ENCODE measurements around the gene ACIN1.

The ACIN1 gene, protein sequence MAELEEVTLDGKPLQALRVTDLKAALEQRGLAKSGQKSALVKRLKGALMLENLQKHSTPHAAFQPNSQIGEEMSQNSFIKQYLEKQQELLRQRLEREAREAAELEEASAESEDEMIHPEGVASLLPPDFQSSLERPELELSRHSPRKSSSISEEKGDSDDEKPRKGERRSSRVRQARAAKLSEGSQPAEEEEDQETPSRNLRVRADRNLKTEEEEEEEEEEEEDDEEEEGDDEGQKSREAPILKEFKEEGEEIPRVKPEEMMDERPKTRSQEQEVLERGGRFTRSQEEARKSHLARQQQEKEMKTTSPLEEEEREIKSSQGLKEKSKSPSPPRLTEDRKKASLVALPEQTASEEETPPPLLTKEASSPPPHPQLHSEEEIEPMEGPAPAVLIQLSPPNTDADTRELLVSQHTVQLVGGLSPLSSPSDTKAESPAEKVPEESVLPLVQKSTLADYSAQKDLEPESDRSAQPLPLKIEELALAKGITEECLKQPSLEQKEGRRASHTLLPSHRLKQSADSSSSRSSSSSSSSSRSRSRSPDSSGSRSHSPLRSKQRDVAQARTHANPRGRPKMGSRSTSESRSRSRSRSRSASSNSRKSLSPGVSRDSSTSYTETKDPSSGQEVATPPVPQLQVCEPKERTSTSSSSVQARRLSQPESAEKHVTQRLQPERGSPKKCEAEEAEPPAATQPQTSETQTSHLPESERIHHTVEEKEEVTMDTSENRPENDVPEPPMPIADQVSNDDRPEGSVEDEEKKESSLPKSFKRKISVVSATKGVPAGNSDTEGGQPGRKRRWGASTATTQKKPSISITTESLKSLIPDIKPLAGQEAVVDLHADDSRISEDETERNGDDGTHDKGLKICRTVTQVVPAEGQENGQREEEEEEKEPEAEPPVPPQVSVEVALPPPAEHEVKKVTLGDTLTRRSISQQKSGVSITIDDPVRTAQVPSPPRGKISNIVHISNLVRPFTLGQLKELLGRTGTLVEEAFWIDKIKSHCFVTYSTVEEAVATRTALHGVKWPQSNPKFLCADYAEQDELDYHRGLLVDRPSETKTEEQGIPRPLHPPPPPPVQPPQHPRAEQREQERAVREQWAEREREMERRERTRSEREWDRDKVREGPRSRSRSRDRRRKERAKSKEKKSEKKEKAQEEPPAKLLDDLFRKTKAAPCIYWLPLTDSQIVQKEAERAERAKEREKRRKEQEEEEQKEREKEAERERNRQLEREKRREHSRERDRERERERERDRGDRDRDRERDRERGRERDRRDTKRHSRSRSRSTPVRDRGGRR

DNA sequence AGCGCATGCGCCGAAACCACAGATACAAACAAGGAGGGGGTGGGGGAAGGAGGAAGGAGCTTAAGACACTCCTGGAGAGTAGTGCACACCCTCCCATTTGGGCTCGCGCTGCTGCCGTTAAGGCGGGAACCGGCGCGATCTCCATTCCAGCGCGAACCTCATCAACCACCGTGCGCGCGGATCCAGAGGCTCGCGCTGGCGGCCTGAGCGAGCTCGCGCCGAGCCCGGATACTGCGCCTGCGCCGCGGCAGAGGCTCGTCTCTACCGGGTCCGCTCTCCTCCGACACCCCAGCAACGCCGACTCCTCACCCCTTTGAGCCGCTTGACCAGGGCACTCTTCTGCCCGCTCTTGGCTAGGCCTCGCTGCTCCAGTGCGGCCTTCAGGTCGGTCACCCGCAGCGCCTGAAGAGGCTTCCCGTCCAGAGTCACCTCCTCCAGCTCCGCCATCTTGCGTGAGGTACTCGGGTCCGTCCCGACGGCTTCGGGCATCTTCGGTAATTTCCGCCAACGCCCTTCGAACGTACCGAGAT is at the start of gene ACIN1:
Gene ACIN1, minus strand, starts transcription at position 471 of the 530 bp plus-strand sequence. Its CDS starts 24 bp downstream, at position 447.
- ATAC-seq (peak; percentile 49), DNase-seq (peak; percentile 79)

DNA sequence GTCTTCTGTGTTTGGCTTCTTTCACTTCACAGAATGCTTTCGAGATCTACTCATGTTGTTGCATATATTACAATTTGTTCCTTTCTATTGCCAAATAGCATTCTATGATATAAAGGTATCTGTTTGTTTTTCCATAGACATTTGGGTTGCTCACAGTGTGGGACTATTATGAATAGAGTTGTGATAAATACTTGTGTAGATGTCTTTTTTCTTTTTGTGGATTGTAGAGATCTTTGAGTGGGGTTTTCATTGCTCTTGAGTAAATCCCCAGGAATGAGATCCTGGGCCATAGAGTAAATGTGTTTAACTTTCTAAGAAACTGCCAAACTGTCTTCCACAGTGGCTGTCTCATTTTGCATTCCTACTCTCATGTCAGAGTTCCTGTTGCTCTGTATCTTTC is 49.0 kb upstream of the ACIN1 start:
- ATAC-seq (no peak), DNase-seq (no peak)

DNA sequence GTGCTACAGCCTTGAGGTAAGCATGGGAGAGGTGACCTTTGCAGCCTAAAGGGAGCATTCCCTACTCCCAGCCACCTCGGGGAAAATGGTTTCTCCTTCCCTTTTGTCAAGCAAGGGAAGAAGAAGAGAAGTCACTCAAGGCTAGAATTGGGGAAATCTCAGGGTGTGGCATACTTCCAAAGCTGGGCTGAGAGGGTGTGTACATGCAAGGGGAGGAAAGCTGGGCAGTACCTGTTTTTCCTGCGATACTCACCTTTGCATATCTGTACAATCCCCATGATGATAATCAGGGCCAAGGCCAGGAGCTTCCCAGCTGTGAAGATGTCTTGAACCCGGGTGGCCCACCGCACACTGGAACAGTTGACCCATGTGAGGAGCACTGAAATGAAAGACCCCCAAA is 47.9 kb upstream of the ACIN1 start:
- DNase-seq = no peak
- ATAC-seq = no peak

DNA sequence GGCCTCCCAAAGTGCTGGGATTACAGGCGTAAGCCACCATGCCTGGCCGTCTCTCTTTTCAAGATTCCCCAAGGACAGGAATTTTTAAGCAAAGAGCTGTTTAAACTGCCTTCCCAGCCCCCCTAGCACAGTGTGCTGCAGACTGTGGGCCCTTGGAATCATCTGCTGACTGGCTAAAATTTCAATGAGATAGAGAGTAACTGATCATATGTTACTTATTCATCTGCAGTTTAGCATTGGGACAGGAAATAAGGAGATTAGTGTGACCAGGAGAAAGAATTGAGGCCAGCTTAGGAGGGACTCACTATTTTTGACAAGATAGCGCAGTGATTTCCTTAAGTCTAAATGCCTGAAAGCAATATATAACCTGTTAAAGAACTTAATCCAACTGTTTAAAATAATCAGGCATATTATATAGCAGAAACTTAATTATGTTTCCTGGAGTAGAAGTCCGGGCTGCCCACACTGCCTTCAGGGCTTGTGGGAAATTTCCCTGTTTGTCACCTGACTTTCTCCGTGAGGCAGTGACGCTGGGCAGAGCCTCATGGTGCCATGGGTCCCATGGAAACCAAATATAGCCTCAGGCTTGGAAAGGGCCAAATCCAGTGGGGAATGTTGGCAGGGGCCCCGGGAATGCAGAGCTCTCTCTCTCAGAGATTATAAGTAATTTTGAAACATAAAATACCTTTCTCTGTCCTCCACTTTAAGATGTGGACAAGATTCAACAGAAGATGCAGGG is 46.9 kb upstream of the ACIN1 start:
- DNase-seq (no peak), ATAC-seq (no peak)

DNA sequence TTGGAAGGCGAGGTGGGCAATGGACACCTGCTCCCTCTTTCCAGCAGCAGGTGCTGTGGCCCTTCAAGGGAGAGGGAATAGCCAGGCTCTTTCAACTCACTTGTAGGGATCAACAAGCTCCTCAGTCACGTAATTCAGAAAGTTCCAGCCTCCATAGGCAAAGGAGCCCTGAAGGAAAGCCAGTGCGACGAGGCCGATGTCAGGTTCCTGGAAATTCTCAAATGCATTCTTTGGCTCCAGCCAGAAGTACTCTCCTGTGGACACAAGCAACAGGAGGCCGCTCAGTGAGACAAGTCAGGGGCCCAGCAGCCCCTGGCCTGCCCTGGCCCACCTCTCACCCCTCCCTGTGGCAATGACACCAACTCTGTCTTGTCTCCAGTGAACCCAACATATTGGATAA is 45.4 kb upstream of the ACIN1 start:
- no peak for ATAC-seq
- no peak for DNase-seq

DNA sequence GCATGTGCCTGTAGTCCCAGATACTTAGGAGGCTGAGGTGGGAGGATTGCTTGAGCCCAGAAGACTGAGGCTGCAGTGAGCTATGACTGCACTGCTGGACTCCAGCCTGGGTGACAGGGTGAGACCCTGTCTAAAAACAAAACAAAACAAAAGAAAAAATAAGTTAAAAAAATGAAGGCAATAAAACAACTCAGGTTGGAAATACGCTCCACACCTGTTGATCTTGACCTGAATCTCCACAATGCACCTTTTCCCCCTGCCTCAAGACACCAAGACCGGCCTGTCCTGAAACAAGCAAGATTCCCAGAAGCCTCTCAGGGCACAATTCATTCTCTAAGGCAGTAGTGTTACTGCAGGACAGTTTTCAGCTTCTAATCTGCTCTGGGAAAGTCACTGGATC is 44.9 kb upstream of the ACIN1 start:
- no peak for DNase-seq
- ATAC-seq = no peak

DNA sequence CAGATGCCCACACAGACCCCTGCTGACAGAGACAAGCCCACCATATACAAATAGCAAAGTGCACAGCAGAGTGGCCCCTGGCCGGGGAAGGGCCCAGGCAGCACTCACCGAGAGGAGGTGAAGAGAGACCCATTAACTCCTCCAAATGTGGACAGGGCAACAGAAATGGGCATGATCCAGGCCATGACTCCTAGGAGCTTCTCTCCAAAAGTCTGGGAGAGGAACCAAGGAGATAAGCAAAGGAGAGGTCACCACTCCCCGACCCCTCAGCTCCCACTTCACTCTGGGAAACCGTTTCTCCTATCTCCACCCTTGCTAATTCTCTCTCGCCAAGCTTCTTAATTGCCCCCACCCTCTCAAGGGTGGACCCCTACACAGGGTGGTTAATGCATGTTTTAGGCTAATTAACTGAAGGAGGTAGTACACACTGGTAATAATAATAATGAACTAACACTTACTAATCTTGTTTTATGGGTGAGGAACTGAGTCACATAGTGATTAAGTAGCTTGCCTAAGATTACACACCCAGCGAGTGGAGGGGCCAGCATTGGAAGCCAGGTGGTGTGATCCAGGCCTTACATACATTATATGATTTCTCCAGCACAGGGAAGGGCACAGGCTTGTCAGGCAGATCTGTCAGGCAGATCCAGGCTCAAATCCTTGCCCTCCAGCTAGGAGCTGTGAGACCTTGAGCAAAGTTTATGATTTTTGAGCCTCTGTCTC is 43.0 kb upstream of the ACIN1 start:
- no peak for DNase-seq
- ATAC-seq = no peak

DNA sequence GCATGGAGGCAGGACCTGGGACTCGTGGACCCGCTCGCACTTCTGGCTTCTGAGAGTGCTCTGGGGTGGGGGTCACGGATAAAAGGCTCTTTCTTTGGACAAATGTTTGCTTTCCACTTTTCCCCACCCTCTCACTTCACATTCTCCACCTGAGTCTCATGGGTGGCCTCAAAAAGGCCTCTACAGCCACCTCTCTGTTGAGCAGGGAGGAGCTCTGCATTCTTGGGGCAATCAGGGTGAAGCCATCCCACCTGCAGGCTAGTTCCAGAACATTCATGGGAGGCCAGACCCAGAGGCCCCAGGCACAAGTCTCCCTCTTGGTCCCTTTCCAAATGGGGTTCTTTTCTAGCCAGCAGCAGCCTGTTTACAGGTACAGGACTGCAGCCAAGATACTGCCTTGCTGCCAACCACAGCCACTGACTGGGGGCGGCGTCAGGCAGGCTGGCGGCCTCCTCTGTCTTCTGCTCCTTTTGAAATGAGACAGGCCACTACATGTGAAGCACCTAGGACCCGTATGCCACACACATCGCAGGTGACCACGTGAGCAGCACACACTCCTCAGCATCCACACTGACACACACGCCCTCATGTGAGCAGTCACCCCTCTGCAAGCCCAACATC is 42.4 kb upstream of the ACIN1 start:
- ATAC-seq = no peak

DNA sequence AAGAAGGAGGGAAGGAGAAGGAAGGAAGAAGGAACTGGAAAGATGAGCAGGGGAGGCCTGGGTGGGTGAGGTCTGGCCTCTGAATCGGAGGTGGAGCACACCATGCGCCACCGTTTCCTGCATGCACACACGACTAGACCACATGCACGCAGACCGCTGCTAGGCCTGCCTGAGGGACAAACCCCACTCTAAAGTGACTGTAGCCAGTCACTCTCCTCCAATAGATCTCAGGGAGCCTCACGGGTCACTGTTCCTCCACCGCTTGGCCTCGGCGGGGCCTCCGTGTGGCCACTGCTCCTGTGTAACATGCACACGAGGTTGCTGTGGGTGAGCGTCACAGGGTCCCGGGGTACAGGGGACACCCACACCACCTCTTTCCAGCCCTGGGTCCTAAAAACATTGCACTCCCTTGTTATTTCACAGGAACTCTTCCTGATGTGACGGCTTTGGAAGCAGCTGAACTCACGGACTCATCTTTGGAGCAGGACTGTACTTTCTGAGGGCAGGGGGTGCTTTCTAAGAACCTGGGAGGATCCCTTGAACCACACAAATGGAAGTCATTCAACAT is 41.7 kb upstream of the ACIN1 start:
- ATAC-seq (no peak), DNase-seq (no peak)

More for the DNA sequence above, 42.4 kb upstream of the ACIN1 start:
- DNase-seq = no peak

DNA sequence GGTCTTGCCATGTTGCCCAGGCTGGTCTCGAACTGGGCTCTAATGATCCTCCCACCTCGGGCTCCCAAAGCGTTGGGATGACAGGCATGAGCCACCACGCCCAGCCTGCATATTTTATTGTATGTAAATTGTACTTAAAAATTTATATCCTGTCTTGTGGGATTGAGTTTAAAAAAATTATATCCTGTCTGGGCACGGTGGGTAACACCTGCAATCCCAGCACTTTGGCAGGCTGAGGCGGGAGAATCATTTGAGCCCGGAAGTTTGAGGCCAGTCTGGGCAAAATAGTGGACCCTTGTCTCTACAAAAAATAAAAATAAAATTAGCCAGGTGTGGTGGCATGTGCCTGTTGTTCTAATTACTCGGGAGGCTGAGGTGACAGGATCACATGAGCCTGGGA is 38.0 kb upstream of the ACIN1 start:
- DNase-seq = no peak
- ATAC-seq = no peak

DNA sequence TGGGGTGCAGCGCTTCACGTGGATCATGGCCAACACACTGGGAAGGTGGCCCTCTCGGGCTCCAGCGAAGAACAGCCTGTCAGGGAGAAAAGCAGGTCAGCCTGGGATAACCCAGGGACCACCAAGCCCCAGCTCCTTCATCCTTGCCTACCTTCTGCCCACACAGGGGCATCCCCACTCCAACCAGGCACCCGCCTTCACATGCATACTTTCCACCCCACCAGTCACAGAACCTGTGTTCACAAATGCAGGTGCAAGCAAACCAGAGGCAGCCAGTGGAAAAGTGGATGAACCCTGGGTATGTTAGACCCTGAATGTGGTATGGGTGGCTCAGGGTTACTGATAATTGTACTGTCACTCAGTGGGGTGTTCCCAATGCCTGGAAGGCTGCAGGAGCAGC is 36.5 kb upstream of the ACIN1 start:
- no peak for DNase-seq
- peak; percentile 44 for ATAC-seq

DNA sequence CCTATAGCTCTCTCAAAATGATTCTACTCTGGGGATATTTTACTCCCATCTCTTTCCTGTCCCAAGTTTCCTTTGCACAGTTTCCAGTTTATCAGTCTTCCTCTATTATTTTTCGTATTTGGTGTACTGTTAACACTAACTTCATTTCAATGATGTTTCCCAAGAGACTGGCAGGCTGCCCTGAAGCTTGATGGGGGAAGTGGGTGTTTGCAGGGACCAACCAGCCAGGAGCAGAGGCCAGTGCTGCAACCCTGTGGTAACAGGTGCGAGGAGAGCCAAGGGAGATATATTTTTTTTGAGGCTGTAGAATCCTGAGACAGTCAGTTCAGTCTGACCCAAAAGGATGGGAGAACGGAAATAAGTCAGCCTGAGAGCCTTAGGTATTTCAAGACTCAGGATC is 35.9 kb upstream of the ACIN1 start:
- ATAC-seq = no peak
- no peak for DNase-seq

DNA sequence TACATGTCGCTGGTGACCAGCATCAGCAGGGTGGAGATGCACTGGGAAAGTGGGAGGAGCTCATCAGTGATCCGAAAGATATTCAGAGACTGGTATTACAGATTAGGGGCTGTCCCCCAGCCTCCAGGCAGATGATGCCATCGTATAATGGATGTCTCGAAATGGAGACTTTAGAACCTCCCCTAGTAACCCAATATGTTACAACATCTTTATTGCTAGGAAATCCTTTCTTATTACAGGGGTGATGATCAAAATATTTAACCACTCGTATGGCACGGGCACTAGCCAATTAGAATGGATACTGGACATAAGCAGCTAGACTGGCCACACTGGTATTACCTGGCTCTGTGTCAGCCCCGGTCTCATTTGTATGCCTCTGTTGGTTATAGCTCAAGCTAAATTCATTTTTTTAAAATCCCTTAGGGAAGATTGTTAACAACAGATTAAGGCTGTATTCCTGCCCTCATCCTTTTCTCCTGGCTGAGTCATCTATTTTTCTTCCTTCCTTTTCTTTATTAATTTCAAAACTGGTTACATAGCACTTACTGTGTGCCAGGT is 34.9 kb upstream of the ACIN1 start:
- no peak for DNase-seq
- ATAC-seq = no peak

DNA sequence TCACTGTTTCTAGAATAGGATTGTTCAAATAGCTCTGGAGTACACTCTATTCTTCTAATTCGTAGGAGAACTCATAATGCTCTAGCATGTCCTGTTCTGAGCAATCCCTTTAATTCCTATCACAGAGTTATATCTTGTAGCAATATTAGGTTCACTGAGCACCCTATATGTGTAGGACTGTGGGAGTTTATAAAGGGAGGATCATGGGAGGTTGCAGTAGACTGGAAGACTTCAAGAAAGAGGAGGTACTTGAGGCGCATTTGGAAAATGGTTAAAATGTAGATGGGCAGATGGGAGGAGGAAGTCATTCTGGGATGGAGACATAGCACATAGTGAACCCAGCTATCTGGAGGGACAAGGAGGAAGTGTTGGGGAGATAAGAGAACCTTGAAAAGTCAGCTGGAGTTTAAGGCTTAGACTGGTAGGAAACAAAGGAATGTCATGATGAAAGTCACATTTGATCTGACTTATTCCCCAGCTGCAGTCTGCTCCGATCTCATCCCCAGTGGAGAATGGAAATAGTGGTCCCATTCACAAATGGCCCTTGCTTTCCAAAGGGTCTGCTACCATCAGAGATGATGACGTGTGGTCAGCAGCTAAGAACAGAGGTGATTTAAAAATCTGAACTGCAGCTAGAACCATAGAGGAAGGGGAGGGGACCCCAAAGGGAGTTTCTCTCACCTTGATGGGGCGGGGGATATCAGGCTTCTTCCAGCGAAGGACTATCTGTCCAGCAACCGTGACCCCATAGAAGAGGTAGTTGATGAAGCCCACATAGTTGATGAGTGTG is 34.2 kb upstream of the ACIN1 start:
- no peak for DNase-seq
- no peak for ATAC-seq

DNA sequence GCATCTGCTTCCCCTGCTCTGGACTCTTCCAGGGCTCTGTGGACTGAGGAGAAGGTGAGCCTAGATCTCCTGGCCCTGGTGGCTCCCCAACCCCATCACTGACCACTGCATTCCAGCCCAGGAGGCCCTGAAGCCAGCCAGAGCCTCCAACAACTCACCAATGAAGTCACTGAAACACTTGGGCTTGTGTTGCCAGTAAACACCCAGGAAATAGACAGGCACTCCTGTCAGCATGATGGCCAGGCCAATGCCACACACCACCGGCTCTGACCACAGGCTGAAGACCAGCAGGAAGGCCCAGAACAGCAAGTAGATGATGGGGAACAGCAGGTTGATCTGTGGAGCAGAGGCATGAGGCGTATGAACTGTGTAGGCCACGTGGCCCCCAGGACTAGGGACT is 32.9 kb upstream of the ACIN1 start:
- ATAC-seq (no peak), DNase-seq (no peak)

DNA sequence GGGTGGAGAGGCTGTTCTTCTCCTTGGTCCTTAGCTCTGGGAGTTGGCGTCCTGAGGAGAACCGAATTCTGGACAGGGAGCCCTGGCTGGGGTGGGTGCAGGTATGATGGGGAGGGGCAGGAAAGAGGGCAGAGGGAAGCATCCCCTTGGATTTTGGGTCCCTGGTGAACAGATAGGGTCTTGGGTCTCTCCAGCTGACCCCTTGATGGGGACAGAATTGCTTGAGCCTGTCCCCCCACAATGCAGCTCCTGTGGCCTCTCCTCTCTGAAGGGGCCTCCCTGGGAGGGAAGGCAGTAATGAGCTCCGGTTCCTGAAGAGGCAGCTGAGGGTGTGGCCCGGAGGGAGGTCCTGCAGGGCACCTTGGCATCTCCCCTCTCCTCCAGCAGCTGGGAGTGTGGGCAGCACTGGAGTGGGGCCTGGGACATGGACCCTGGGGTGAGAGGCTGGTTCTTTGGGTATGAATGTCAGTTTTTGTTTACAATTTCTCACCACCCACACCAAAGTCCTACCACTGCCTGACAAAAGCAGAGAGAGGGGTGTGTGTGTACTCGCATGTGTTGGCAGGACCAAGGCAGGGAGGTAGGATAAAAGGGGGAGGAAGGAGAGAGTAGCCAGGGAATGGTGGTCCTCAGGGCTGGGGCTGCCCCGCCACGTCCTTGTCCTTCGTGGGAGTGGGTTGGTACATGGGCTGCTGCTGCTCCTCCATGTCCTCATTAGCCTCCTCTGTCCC is 31.8 kb upstream of the ACIN1 start:
- no peak for DNase-seq
- no peak for ATAC-seq

DNA sequence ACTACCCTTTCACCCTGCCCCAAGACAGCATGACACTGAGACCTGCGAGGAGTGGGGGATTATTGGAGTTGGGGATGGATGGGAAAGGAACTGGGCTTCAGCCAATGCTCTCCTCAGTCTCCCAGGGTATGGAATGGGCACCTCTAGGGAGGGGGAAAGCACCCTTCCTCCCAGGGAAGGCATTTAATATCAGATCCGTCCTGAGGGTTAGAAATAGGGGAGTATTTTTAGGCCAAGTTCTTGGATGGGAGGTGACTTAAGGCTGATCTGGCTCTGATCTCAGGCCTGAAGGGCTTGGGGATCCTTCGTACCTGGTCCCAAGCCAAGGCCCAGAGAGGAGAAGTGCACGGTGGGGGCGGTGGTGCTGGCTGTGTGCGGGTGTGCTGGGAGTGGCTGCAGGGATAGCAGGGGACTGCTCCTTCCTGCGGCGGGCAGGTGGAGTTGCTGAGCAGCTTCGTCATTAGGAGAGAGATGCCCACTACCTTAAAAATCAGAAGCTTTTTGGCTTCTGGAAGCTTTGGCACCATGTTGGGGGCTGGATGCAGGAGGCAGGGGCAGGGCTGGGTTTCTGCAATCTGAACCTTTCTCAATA is 31.1 kb upstream of the ACIN1 start:
- DNase-seq = no peak

DNA sequence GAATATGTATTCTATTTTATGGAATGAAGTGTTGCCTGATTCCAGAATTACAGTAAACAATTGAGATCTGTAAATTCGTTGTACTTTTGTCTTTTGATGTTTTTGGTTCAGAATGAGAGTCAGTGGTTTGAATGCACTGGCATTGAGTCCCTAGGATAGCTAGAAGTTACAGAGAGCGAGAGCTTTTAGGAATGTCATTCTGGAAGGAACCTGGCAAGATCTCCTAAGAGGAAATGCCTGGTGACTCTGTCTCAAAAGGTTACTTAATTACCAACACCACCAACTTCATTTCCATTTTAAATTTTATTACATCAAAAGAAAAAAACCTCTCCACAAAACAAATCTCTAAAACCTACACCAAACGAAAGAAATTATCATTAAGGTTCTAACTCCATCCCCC is 30.1 kb upstream of the ACIN1 start:
- DNase-seq (no peak), ATAC-seq (no peak)

More for the DNA sequence above, 31.1 kb upstream of the ACIN1 start:
- ATAC-seq = no peak
